Measurements from ENCODE around the gene DPP6.

DNA sequence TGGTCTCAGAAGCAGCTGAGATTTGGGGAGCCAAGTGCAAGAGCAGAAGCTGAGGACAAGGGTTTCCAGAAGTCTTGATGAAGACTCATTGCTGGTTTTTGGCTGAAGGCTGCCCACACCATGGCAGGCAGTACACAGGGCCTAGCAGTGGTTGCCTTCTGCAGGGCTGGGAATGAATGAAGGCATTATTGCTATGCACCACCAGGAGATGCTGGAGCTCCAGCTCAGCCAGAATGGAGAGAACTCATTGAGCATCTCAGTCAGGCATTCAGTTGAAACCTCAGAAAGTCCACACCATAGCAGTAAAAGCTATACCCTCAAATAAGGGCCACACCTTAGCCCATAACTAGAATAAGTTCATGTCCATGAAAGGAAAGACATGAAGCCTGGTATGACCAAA is 190.5 kb downstream of the DPP6 start:
- TF ChIP-seq TEAD4 (IDR thresholded peaks at IDR 0.05; ENCODE audit: borderline replicate concordance, insufficient read depth) (no peak), RXRA (IDR thresholded peaks at IDR 0.05; ENCODE audit: borderline replicate concordance, low read depth) (no peak), SIN3A (IDR thresholded peaks at IDR 0.05; ENCODE audit: borderline replicate concordance, low read depth, low read length) (no peak), JUND (IDR thresholded peaks at IDR 0.05) (no peak), CTCF (IDR thresholded peaks at IDR 0.05) (no peak), MAX (IDR thresholded peaks at IDR 0.05; ENCODE audit: low read depth) (no peak), ELF1 (IDR thresholded peaks at IDR 0.05) (no peak), POLR2AphosphoS5 (IDR thresholded peaks at IDR 0.05; ENCODE audit: low read depth, low read length) (no peak), GABPA (IDR thresholded peaks at IDR 0.05; ENCODE audit: low read depth) (no peak), EP300 (IDR thresholded peaks at IDR 0.05; ENCODE audit: borderline replicate concordance in 1 of 2, low read depth in 1 of 2, low read length in 1 of 2) (no peak)
